HepG2 (cell line): ENCODE results near the gene PPP1R12A. TPM values are rescaled to one million over a fixed set of nuclear protein-coding genes. Genes with fewer than 3 reads are reported as not detected.

Source experiments
- AHR ChIP-seq: IDR thresholded peaks from 2 replicates; pipeline ENCODE4 v1.6.1; 2018; ENCODE audit warnings: missing genetic modification reagents, missing compliant biosample characterization
- GABPA ChIP-seq, 2 experiments: IDR thresholded peaks; 2 replicates each; pipeline ENCODE4 v1.6.1; 2011 to 2016; ENCODE audit warnings: low read depth in 2 of 2, low read length in 1 of 2, missing biosample characterization in 1 of 2, missing genetic modification characterization in 1 of 2
- GTF2F1 ChIP-seq: fragments of 150-350 bp; IDR thresholded peaks from 2 replicates; pipeline ENCODE4 v1.6.1; 2014; ENCODE audit warnings: low read length
- PRPF4 ChIP-seq: fragments of 200-400 bp; formaldehyde crosslinking; IDR thresholded peaks from 2 replicates; pipeline ENCODE4 v1.6.1; 2016; ENCODE audit warnings: low read length, low read depth; ENCODE audit not compliant: poor library complexity, severe bottlenecking
- RELA ChIP-seq: sonication (generic); formaldehyde crosslinking; IDR thresholded peaks from 2 replicates; pipeline ENCODE4 v1.4.0; 2020; ENCODE audit warnings: missing genetic modification reagents
- SRF ChIP-seq: IDR thresholded peaks from 2 replicates; pipeline ENCODE4 v1.6.1; 2011; ENCODE audit warnings: mild to moderate bottlenecking, low read depth, low read length, moderate library complexity
- SRSF9 ChIP-seq: fragments of 200-400 bp; formaldehyde crosslinking; IDR thresholded peaks from 2 replicates; pipeline ENCODE4 v1.6.1; 2018; ENCODE audit warnings: borderline replicate concordance, mild to moderate bottlenecking, low read depth, low read length; ENCODE audit not compliant: insufficient read depth, poor library complexity, severe bottlenecking
- TGIF2 ChIP-seq: IDR thresholded peaks from 2 replicates; pipeline ENCODE4 v1.6.1; 2016; ENCODE audit warnings: control low read depth, missing compliant biosample characterization
- TOPORS ChIP-seq: sonication (generic); formaldehyde crosslinking; IDR thresholded peaks from 2 replicates; pipeline ENCODE4 v1.8.0; 2023; ENCODE audit warnings: mild to moderate bottlenecking, missing genetic modification reagents
- ZMYM3 ChIP-seq: sonication (generic); formaldehyde crosslinking; IDR thresholded peaks from 2 replicates; pipeline ENCODE4 v1.5.1; 2020; ENCODE audit warnings: mild to moderate bottlenecking, missing genetic modification reagents
- ZNF274 ChIP-seq: sonication (generic); formaldehyde crosslinking; IDR thresholded peaks from 2 replicates; pipeline ENCODE4 v1.5.1; 2020; ENCODE audit warnings: mild to moderate bottlenecking, missing genetic modification reagents
- ZNF34 ChIP-seq: sonication (generic); formaldehyde crosslinking; IDR thresholded peaks from 2 replicates; pipeline ENCODE4 v1.4.0; 2020; ENCODE audit warnings: mild to moderate bottlenecking, missing genetic modification reagents, borderline replicate concordance
- ZNF530 ChIP-seq: sonication (generic); formaldehyde crosslinking; IDR thresholded peaks from 2 replicates; pipeline ENCODE4 v1.5.0; 2020; ENCODE audit warnings: low read depth, mild to moderate bottlenecking, missing genetic modification reagents
- ZNF737 ChIP-seq: sonication (generic); formaldehyde crosslinking; IDR thresholded peaks from 2 replicates; pipeline ENCODE4 v1.5.0; 2020; ENCODE audit warnings: missing genetic modification reagents, mild to moderate bottlenecking, borderline replicate concordance
- ZNF83 ChIP-seq: sonication (generic); formaldehyde crosslinking; IDR thresholded peaks from 2 replicates; pipeline ENCODE4 v1.4.0; 2020; ENCODE audit warnings: missing genetic modification reagents, mild to moderate bottlenecking, borderline replicate concordance
- polyA plus RNA-seq, 8 experiments: library from polyadenylated mRNA; depleted of rRNA in 3 of 8; stranded (reverse) in 7 of 8; unstranded in 1 of 8; fragments of >200 nt; fragmentation: Illumina TruSeq in 4 of 8; extraction: Trizol in 4 of 8; gene quantifications; 2 replicates each; pipeline versions ENCODE4 v1.2.1 to v1.2.3, GENCODE V29; 2011 to 2016; ENCODE audit warnings: low read depth in 4 of 8, missing spikeins in 1 of 8, mixed read lengths in 1 of 8; ENCODE audit not compliant: insufficient read depth in 1 of 8
- total RNA-seq, 5 experiments: library from RNA; depleted of rRNA; stranded (reverse); fragments of >200 nt; fragmentation: Illumina TruSeq; extraction: Trizol; gene quantifications; 2 replicates each; pipeline ENCODE4 v1.2.3, GENCODE V29; 2016; ENCODE audit warnings: low read depth in 1 of 5
- TF ChIP-seq, protein P1 (sequence below): sonication (generic); formaldehyde crosslinking; IDR thresholded peaks from 2 replicates; pipeline ENCODE4 v1.4.0; 2020; ENCODE audit warnings: low read depth, mild to moderate bottlenecking, missing genetic modification reagents
- TF ChIP-seq, protein P2 (sequence below): sonication (generic); formaldehyde crosslinking; conservative IDR thresholded peaks from 2 replicates; pipeline ENCODE4 v1.4.0; 2020; ENCODE audit warnings: mild to moderate bottlenecking, missing genetic modification reagents, moderate library complexity
- TF ChIP-seq, protein P3 (sequence below): sonication (generic); formaldehyde crosslinking; IDR thresholded peaks from 2 replicates; pipeline ENCODE4 v1.5.1; 2020; ENCODE audit warnings: mild to moderate bottlenecking, moderate library complexity, missing genetic modification reagents
- TF ChIP-seq, protein P4 (sequence below): sonication (generic); formaldehyde crosslinking; IDR thresholded peaks from 2 replicates; pipeline ENCODE4 v1.4.0; 2020; ENCODE audit warnings: missing genetic modification reagents

Gene PPP1R12A
- total and polyA plus RNA-seq, 2 of the 13 experiments (the other 11 are each of a cell fraction or from before 2014, with no cell fraction given): 23.8 to 50.0 TPM

DNA sequence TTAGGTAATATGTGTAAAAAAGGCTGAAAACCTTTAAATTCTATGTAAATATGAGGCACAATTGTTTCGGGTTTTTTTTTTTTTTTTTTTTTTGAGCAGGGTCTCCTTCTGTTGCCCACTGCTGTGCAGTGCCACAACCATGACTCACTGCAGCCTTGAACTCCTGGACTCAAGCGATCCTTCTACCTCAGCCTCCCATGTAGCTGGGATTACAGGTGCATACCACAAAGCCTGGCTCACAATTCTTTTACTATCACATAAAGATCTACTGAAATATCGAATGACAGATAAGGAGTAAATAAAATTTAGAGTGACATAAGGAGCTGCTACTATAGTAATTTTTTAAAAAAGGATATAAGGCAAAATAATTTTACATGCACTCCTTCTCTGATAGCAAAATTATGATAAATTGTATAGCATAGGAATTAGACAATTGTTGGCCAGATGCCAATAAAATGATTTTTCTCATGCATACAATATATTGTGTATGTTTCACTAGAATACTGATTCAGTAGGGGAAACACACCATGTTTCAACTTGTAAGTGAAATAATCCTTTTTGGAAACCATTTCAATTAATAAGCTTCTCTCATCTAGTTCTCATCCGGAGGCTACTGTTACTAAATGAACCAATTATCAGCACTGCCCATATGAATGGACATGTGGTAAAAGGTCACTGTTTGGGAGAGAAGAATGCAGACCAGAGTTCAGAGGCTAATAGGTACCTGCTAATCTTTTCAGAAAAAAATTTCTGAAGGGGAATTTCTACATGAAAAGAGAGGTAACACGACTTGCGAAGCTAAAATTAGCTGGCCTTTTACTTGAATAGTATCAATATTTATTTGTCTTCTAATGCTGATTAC lies 108.4 kb downstream of the PPP1R12A start (continued):
- TF ChIP-seq GABPA (IDR thresholded peaks at IDR 0.05; ENCODE audit: low read depth, low read length): no peak
- TF ChIP-seq GABPA (CRISPR knock-in tag; IDR thresholded peaks at IDR 0.05; ENCODE audit: low read depth): no peak
- TF ChIP-seq, protein P1, sequence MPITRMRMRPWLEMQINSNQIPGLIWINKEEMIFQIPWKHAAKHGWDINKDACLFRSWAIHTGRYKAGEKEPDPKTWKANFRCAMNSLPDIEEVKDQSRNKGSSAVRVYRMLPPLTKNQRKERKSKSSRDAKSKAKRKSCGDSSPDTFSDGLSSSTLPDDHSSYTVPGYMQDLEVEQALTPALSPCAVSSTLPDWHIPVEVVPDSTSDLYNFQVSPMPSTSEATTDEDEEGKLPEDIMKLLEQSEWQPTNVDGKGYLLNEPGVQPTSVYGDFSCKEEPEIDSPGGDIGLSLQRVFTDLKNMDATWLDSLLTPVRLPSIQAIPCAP (CRISPR knock-in tag): no peak
- no peak for TF ChIP-seq SRF
- TF ChIP-seq, protein P2, sequence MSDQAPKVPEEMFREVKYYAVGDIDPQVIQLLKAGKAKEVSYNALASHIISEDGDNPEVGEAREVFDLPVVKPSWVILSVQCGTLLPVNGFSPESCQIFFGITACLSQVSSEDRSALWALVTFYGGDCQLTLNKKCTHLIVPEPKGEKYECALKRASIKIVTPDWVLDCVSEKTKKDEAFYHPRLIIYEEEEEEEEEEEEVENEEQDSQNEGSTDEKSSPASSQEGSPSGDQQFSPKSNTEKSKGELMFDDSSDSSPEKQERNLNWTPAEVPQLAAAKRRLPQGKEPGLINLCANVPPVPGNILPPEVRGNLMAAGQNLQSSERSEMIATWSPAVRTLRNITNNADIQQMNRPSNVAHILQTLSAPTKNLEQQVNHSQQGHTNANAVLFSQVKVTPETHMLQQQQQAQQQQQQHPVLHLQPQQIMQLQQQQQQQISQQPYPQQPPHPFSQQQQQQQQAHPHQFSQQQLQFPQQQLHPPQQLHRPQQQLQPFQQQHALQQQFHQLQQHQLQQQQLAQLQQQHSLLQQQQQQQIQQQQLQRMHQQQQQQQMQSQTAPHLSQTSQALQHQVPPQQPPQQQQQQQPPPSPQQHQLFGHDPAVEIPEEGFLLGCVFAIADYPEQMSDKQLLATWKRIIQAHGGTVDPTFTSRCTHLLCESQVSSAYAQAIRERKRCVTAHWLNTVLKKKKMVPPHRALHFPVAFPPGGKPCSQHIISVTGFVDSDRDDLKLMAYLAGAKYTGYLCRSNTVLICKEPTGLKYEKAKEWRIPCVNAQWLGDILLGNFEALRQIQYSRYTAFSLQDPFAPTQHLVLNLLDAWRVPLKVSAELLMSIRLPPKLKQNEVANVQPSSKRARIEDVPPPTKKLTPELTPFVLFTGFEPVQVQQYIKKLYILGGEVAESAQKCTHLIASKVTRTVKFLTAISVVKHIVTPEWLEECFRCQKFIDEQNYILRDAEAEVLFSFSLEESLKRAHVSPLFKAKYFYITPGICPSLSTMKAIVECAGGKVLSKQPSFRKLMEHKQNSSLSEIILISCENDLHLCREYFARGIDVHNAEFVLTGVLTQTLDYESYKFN (CRISPR knock-in tag): peak; percentile 31; the same call in 1 of the 2 replicates
- TF ChIP-seq, protein P3, sequence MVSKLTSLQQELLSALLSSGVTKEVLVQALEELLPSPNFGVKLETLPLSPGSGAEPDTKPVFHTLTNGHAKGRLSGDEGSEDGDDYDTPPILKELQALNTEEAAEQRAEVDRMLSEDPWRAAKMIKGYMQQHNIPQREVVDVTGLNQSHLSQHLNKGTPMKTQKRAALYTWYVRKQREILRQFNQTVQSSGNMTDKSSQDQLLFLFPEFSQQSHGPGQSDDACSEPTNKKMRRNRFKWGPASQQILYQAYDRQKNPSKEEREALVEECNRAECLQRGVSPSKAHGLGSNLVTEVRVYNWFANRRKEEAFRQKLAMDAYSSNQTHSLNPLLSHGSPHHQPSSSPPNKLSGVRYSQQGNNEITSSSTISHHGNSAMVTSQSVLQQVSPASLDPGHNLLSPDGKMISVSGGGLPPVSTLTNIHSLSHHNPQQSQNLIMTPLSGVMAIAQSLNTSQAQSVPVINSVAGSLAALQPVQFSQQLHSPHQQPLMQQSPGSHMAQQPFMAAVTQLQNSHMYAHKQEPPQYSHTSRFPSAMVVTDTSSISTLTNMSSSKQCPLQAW: no peak
- TF ChIP-seq ZNF83: no peak
- TF ChIP-seq SRSF9: no peak
- TF ChIP-seq ZNF530 (CRISPR knock-in tag): no peak
- no peak for TF ChIP-seq GTF2F1
- no peak for TF ChIP-seq ZNF34 (CRISPR knock-in tag)
- TF ChIP-seq AHR (CRISPR knock-in tag): no peak
- TF ChIP-seq ZNF274: no peak
- no peak for TF ChIP-seq PRPF4
- no peak for TF ChIP-seq TOPORS (CRISPR knock-in tag)
- TF ChIP-seq ZNF737 (CRISPR knock-in tag): no peak
- TF ChIP-seq ZMYM3 (CRISPR knock-in tag): no peak
- no peak for TF ChIP-seq RELA
- TF ChIP-seq, protein P4, sequence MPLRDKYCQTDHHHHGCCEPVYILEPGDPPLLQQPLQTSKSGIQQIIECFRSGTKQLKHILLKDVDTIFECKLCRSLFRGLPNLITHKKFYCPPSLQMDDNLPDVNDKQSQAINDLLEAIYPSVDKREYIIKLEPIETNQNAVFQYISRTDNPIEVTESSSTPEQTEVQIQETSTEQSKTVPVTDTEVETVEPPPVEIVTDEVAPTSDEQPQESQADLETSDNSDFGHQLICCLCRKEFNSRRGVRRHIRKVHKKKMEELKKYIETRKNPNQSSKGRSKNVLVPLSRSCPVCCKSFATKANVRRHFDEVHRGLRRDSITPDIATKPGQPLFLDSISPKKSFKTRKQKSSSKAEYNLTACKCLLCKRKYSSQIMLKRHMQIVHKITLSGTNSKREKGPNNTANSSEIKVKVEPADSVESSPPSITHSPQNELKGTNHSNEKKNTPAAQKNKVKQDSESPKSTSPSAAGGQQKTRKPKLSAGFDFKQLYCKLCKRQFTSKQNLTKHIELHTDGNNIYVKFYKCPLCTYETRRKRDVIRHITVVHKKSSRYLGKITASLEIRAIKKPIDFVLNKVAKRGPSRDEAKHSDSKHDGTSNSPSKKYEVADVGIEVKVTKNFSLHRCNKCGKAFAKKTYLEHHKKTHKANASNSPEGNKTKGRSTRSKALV: no peak
- TF ChIP-seq TGIF2: no peak
